ENCODE measurements around the gene KANK4.

KANK4 gene

DNA sequence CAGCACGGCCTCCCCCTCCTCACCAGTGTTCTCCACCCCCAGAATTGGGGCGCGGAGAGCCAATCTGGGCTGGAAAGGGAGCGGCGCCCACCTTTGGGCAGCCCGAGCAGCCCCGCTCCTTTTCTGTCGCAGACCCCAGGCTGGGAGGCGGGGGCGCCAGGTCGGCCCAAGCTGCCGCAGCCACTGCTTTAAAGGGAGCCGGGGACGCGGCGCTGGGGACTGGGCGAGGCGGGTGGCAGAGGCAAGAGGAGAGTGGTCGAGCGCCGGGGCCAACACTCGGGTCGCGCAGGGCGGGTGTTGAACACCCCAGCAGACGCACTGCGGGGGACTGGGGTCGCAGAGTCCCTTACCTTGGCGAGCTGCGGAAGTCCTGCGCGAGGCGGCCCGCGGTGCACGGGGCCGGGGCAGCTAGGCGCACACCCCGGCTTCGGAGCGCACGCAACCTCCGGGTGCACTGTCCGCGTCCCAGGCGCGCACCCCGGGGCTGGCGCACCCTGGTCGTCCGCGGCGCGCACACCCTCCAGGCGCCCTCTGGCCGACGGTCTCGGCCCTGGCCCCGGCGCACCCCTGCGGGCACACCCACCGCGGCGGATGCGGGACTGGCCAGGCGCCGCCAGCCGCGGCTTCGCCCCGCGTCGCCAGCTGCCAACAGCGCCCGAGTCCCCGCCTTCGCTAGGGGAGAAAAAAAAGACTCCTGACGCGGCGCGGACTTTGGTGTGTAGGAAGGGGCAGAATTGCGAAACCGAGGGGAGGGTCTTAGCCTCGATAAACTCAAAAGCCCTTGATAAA, at the start of gene KANK4:
KANK4 (minus strand) TSS at position 679 of the 789 bp plus-strand sequence. CDS start 37,870 bp downstream, outside the sequence.
- no peak for DNase-seq (ENCODE audit: low read depth in 2 of 2)
- no peak within 1 kb of the TSS for H3K4me3 ChIP-seq (replicated peaks in 1 of 2; ENCODE audit: low read depth in 2 of 2, low read length in 2 of 2)

DNA sequence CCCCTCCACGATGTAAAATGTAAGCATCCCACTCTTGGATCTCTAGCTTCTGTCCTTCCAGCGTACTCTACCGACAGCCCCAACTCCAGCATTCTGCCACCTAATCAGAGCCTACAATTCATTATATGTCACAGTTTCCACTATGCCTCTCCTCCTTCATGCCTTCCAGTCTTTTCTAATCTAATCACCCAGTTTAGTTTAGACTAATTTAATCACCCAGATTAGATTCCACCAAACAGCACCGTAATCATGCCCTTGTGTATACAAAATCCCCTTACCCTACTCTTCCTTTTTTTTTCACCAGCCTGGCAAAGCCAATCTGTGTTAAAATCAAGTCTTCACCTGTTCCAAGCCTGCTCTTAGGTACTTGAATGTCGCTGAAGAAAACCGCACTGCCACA, 49.8 kb upstream of the KANK4 start:
- TF ChIP-seq, protein P1, sequence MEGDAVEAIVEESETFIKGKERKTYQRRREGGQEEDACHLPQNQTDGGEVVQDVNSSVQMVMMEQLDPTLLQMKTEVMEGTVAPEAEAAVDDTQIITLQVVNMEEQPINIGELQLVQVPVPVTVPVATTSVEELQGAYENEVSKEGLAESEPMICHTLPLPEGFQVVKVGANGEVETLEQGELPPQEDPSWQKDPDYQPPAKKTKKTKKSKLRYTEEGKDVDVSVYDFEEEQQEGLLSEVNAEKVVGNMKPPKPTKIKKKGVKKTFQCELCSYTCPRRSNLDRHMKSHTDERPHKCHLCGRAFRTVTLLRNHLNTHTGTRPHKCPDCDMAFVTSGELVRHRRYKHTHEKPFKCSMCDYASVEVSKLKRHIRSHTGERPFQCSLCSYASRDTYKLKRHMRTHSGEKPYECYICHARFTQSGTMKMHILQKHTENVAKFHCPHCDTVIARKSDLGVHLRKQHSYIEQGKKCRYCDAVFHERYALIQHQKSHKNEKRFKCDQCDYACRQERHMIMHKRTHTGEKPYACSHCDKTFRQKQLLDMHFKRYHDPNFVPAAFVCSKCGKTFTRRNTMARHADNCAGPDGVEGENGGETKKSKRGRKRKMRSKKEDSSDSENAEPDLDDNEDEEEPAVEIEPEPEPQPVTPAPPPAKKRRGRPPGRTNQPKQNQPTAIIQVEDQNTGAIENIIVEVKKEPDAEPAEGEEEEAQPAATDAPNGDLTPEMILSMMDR (IDR thresholded peaks at IDR 0.05; ENCODE audit: low read depth, low read length), result no peak
- no peak overlapping the region for H3K4me3 ChIP-seq (replicated peaks in 1 of 2; ENCODE audit: low read depth in 2 of 2, low read length in 2 of 2)
- no peak for DNase-seq (ENCODE audit: low read depth in 2 of 2)

More for the DNA sequence above, at the start of gene KANK4:
- TF ChIP-seq, protein P1 (IDR thresholded peaks at IDR 0.05; ENCODE audit: low read depth, low read length), result no peak

DNA sequence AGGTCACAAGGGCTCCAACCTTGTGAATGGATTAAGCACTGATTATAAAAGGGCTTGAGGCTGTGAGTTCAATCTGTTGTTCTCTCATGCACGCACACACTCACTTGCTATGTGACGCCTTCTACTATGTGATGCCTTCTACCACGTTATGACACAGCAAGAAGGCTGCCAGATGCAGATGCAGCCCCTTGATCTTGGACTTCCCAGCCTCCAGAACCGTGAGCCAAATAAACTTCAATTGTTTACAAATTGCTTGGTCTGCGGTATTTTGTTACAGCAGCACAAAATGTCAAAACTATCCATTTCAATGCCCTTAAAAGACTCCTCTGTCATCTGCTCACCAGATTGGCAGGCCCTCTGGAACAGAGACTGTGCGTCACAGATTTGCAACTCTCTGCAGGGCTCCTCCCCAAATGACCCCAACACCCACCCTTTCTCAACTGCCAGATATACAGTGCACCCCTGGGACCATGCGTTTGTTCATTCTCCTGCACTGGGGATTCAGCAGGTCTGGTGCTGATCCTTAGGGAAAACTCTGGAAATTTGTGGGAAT, 47.8 kb upstream of the KANK4 start:
- TF ChIP-seq, protein P1 (IDR thresholded peaks at IDR 0.05; ENCODE audit: low read depth, low read length), result no peak
- no peak for DNase-seq (ENCODE audit: low read depth in 2 of 2)
- no peak overlapping the region for H3K4me3 ChIP-seq (replicated peaks in 1 of 2; ENCODE audit: low read depth in 2 of 2, low read length in 2 of 2)

DNA sequence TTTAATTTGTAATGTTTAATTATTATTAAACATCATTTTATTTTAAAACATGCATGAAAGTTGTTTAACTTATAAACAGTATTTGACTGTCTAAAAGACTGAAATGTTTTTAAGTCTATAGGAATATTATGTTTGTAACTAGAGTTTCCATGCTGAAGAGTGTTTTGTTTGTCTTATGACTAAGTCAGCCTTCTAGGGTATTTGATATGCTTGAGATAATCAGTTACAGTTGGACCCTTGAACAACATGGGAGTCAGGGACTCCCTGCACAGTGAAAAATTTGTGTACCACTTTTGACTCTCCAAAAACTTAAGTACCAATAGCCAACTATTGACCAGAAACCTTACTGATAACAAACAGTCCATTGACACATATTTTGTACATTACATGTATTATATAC, 45.5 kb upstream of the KANK4 start:
- TF ChIP-seq, protein P1 (IDR thresholded peaks at IDR 0.05; ENCODE audit: low read depth, low read length), result no peak
- H3K4me3 ChIP-seq (replicated peaks in 1 of 2; ENCODE audit: low read depth in 2 of 2, low read length in 2 of 2), result no peak overlapping the region
- DNase-seq (ENCODE audit: low read depth in 2 of 2), result no peak

DNA sequence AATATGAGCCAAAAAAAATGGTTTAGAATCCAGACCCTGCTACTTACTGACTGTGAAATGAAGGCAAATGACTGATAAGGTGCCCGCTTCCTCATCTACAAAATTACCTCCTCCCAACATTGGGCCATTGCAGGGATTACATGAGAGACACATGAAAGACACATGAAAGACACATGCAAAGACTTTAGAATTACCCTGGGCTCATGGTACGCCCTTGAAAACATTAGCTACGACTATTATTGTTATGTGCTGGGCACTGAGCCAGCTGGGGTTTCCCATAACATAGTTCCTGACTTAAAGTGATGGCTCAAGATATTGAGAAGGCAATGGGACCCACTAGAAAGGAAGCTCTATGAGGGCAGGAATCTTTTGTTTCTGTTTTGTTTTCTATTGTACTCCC, 43.7 kb upstream of the KANK4 start:
- TF ChIP-seq, protein P1 (IDR thresholded peaks at IDR 0.05; ENCODE audit: low read depth, low read length), result no peak
- no peak for DNase-seq (ENCODE audit: low read depth in 2 of 2)
- no peak overlapping the region for H3K4me3 ChIP-seq (replicated peaks in 1 of 2; ENCODE audit: low read depth in 2 of 2, low read length in 2 of 2)

DNA sequence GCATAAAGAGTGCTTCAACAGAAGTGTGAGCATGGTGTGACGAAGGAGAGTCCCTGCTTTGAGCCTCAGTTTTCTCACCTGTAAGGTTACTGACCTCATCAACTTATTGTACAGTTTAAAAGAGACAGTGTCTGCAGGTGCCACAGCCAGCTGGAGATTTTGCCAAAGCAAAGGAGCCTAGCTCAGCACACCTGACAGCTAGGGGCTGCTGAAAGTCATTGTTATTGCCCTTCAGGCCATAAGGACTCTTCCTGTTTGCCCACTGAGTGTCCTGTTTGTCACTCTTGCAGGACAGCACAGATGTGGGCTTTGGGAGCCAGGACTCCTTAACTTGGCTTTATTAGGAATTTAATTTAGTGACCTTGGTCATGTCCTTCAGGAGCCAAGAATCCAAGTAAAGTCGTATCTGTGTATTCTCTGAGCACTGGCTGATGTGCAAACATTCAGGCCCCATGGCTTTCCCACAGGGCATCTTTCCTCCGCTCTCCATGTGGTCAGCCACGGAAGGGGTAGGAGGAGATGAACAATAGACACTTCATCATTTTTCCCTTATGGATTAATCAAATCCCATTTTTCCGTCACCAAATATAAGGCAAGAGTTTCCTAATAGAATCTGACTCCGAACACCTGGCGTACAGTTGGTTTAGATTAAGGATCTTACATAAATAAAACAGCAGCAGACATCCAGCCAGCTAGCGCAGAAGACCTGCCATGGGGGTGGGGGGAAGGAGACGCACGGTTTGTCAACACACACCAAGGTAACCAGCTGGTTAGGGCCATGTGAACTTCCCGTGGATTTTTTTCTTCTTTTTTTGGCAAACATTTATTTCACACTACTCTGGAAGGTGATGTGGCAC, 43.1 kb upstream of the KANK4 start:
- TF ChIP-seq, protein P1 (IDR thresholded peaks at IDR 0.05; ENCODE audit: low read depth, low read length), result no peak
- no peak for DNase-seq (ENCODE audit: low read depth in 2 of 2)
- no peak overlapping the region for H3K4me3 ChIP-seq (replicated peaks in 1 of 2; ENCODE audit: low read depth in 2 of 2, low read length in 2 of 2)

Measured in cardiac fibroblast (primary cell).